Measurements from ENCODE around the gene SFXN5. TPM values are rescaled to one million over a fixed set of nuclear protein-coding genes. Genes with fewer than 3 reads are reported as not detected.

Gene SFXN5
- total RNA-seq, 1 experiment from 2014 or later, result 5.1 TPM

DNA sequence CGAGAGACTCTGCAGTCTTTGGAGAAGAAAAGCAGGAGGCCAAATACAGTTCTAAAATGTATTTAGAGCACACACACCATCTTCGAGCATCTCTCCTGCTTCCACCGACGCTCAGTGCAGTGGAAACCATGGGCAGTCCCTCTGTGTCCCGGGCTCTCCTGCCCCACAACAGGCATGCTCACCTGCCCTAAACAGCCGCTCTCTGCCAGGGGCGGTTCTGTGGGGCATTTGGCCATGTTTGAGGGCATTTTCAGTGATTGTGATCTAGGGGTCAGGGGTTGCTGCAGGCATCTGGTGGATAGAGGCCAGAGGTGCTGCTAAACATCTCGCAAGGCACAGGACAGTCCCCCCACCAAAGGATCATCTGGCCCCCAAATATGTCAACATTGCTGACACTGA, 98.4 kb downstream of the SFXN5 start:
- Histone ChIP-seq H3K4me2 (ENCODE audit: low read depth, low read length, poor library complexity, severe bottlenecking) (no peak overlapping the region), H3K9me2 (replicated peaks; ENCODE audit: insufficient read depth, low read length) (no peaks in the 10 kb centered on the region), H3K27me3 (ENCODE audit: low read length) (peaks cover 3% of the 10 kb centered on the region; the same call in 1 of the 2 replicates), H3K9me3 (ENCODE audit: low read length) (no peaks in the 10 kb centered on the region), H2AFZ (ENCODE audit: low read length) (no peak overlapping the region), H3K27ac (ENCODE audit: low read length) (no peak overlapping the region), H3K9ac (ENCODE audit: low read length) (no peak overlapping the region), H4K20me1 (ENCODE audit: insufficient read depth, low read depth, low read length) (no peaks in the 10 kb centered on the region), H3K36me3 (ENCODE audit: insufficient read depth, low read length) (no peaks in the 10 kb centered on the region), H3K4me3 (ENCODE audit: low read length) (no peak overlapping the region), H3K79me2 (ENCODE audit: low read length) (no peaks in the 10 kb centered on the region), H3K4me1 (ENCODE audit: low read length) (no peaks in the 10 kb centered on the region)
- DNase-seq, result no peak

DNA sequence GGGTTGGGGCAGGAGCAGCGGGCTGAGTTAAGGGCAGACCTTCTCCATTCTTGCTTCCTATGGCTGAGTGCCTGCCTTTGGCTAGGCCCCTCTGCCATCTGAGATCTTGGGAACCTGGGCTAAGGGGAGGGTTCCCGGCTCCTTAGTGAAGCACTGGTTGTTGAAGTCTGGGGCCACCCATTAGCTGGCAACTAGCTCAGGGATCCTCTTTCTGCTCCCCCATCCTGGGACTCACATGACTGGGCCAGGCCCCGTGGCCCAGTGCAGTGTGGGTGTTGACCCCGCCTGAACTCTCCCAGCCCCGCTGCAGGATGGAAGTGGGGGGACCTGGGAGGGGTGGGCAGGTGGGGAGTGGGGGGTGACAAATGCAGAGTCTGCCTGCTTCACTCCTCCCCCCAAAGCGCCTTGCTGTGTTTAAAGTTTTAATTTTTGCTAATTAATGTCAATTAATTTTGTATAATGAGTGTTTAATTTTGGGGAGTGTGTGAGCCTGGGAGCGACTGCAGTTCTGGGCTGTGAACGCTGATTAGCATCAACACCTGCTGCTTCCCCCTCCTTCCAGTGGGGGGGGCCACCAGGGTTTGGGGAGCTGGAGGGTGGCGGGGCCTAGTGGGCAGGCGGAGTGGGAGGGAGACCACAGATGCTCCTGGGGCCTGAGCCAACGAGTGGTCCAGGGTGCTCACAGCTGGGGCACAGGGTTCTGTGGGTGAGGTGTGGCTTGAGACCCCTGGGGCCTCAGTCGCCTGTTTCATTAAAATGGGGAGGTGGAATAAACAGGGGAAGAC, 99.0 kb downstream of the SFXN5 start:
- no peak for DNase-seq
- Histone ChIP-seq H3K4me1 (ENCODE audit: low read length) (no peaks in the 10 kb centered on the region), H3K9ac (ENCODE audit: low read length) (no peak overlapping the region), H2AFZ (ENCODE audit: low read length) (no peak overlapping the region), H3K9me2 (replicated peaks; ENCODE audit: insufficient read depth, low read length) (no peaks in the 10 kb centered on the region), H3K4me2 (ENCODE audit: low read depth, low read length, poor library complexity, severe bottlenecking) (no peak overlapping the region), H3K9me3 (ENCODE audit: low read length) (no peaks in the 10 kb centered on the region), H3K27me3 (ENCODE audit: low read length) (peaks cover 3% of the 10 kb centered on the region; the same call in 1 of the 2 replicates), H3K27ac (ENCODE audit: low read length) (no peak overlapping the region), H4K20me1 (ENCODE audit: insufficient read depth, low read depth, low read length) (no peaks in the 10 kb centered on the region), H3K36me3 (ENCODE audit: insufficient read depth, low read length) (no peaks in the 10 kb centered on the region), H3K4me3 (ENCODE audit: low read length) (no peak overlapping the region), H3K79me2 (ENCODE audit: low read length) (no peaks in the 10 kb centered on the region)

DNA sequence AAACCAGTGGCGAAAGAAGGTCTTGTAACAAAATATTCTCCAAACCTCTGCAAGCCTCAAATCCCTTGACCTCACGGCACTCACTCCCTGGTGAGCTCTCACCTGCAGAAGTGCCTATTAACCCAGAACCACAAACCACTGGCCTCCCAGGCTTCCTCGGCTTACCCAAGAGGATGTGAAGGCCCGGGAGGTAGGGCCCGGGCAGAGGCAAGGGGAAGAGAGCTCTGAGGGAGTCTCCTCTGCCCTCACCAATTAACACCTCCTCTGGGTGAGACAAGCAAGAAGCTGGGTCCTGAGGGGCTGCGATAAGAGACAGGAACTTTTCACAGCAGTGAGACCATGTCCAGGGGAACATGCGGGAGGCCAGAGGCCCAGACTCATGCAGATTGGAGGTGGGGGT, 100.5 kb downstream of the SFXN5 start:
- no peak for DNase-seq
- no peaks in the 10 kb centered on the region for H3K9me3 ChIP-seq (ENCODE audit: low read length)
- no peaks in the 10 kb centered on the region for H4K20me1 ChIP-seq (ENCODE audit: insufficient read depth, low read depth, low read length)
- no peaks in the 10 kb centered on the region for H3K9me2 ChIP-seq (replicated peaks; ENCODE audit: insufficient read depth, low read length)
- no peaks in the 10 kb centered on the region for H3K79me2 ChIP-seq (ENCODE audit: low read length)
- no peak overlapping the region for H2AFZ ChIP-seq (ENCODE audit: low read length)
- H3K9ac ChIP-seq (ENCODE audit: low read length), result no peak overlapping the region
- no peaks in the 10 kb centered on the region for H3K36me3 ChIP-seq (ENCODE audit: insufficient read depth, low read length)
- no peak overlapping the region for H3K4me2 ChIP-seq (ENCODE audit: low read depth, low read length, poor library complexity, severe bottlenecking)
- H3K27me3 ChIP-seq (ENCODE audit: low read length), result peaks cover 3% of the 10 kb centered on the region; the same call in 1 of the 2 replicates
- H3K4me3 ChIP-seq (ENCODE audit: low read length), result no peak overlapping the region
- H3K27ac ChIP-seq (ENCODE audit: low read length), result no peak overlapping the region
- H3K4me1 ChIP-seq (ENCODE audit: low read length), result no peaks in the 10 kb centered on the region

DNA sequence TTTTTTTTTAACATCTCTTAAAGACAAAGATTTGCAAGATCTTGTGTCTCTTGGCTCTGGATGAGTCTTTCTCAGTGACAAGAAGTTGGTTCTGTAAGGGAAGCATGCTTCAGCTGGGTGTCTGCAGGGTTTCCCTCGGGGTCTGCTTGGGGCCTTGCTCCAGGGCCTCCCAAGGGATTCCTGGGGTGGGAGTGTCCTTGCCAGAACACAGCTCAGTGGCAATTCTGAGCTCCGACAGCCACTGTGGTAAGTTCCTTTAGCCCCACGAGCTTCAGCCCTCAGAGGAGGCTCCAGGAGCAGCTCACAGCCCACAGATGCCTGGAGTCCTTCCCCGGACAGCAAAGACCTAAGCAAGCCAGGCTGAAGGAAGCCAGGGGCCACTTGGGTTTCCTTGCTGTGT, 101.8 kb downstream of the SFXN5 start:
- Histone ChIP-seq H4K20me1 (ENCODE audit: insufficient read depth, low read depth, low read length) (no peaks in the 10 kb centered on the region), H2AFZ (ENCODE audit: low read length) (no peak overlapping the region), H3K27ac (ENCODE audit: low read length) (no peak overlapping the region), H3K79me2 (ENCODE audit: low read length) (no peaks in the 10 kb centered on the region), H3K4me2 (ENCODE audit: low read depth, low read length, poor library complexity, severe bottlenecking) (no peak overlapping the region), H3K4me1 (ENCODE audit: low read length) (no peaks in the 10 kb centered on the region), H3K9me2 (replicated peaks; ENCODE audit: insufficient read depth, low read length) (no peaks in the 10 kb centered on the region), H3K9ac (ENCODE audit: low read length) (no peak overlapping the region), H3K36me3 (ENCODE audit: insufficient read depth, low read length) (no peaks in the 10 kb centered on the region), H3K4me3 (ENCODE audit: low read length) (no peak overlapping the region), H3K27me3 (ENCODE audit: low read length) (no peaks in the 10 kb centered on the region), H3K9me3 (ENCODE audit: low read length) (no peaks in the 10 kb centered on the region)
- DNase-seq, result no peak

DNA sequence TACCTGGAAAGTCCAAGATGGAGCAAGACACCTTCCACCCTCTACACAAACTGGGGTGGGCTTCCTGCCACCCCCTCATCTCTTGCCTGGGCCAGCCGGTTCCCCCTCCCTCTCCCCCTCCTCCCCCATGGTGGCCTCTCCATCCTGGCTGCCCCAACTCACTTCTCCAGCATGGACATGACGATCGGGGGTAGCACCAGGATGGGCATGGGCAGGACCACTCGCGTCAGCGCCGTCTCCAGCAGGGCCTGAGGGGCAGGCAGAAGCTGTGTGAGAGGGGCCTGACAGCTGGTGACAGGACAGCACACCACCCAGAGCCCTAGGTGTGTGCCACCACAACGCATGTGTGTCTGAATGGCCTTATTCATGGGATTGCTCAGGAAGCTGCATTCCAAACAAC, 103.2 kb downstream of the SFXN5 start:
- H3K27me3 ChIP-seq (ENCODE audit: low read length), result no peaks in the 10 kb centered on the region
- no peak overlapping the region for H3K9ac ChIP-seq (ENCODE audit: low read length)
- no peaks in the 10 kb centered on the region for H3K36me3 ChIP-seq (ENCODE audit: insufficient read depth, low read length)
- no peak overlapping the region for H3K4me3 ChIP-seq (ENCODE audit: low read length)
- no peak overlapping the region for H3K4me2 ChIP-seq (ENCODE audit: low read depth, low read length, poor library complexity, severe bottlenecking)
- no peak for DNase-seq
- no peaks in the 10 kb centered on the region for H3K9me3 ChIP-seq (ENCODE audit: low read length)
- H2AFZ ChIP-seq (ENCODE audit: low read length), result no peak overlapping the region
- H3K4me1 ChIP-seq (ENCODE audit: low read length), result no peaks in the 10 kb centered on the region
- no peaks in the 10 kb centered on the region for H3K79me2 ChIP-seq (ENCODE audit: low read length)
- H3K9me2 ChIP-seq (replicated peaks; ENCODE audit: insufficient read depth, low read length), result no peaks in the 10 kb centered on the region
- no peaks in the 10 kb centered on the region for H4K20me1 ChIP-seq (ENCODE audit: insufficient read depth, low read depth, low read length)
- H3K27ac ChIP-seq (ENCODE audit: low read length), result no peak overlapping the region

DNA sequence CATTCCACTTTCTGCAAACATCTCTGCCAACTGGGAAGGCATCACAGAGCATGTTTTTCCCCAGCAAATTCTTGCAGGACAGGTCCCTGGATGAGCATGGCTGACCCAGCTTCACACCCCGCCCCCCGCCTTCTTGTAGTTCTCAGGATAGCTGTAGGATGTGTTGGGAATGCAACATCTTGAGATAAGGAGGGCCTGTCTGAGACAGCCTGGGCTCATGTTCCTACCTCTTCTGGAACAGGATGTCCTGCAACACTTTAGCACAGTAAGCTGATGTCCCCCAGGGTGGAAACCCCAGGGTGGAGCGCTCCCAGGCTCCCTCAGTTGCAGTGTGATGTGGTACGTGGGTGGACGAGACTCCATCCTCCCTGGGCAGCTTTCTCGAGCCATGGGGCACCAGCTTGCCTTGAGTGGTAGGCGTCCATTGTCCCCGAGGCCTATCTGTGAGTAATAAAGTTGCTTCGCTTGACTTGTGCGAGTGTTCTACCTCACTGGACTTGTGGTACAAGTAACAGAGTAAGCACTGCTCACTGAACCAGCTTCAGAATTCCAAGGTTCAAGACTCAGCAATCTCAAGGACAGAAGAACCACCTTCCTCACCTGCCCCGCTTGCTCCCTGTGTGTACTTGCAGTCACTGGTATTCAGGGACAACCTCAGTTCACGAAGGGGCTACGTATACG, 105.6 kb downstream of the SFXN5 start:
- H3K4me1 ChIP-seq (ENCODE audit: low read length), result no peaks in the 10 kb centered on the region
- H3K27ac ChIP-seq (ENCODE audit: low read length), result no peak overlapping the region
- H3K9me2 ChIP-seq (replicated peaks; ENCODE audit: insufficient read depth, low read length), result no peaks in the 10 kb centered on the region
- no peaks in the 10 kb centered on the region for H3K9me3 ChIP-seq (ENCODE audit: low read length)
- no peaks in the 10 kb centered on the region for H3K27me3 ChIP-seq (ENCODE audit: low read length)
- no peak overlapping the region for H3K4me2 ChIP-seq (ENCODE audit: low read depth, low read length, poor library complexity, severe bottlenecking)
- no peaks in the 10 kb centered on the region for H3K36me3 ChIP-seq (ENCODE audit: insufficient read depth, low read length)
- no peak overlapping the region for H3K9ac ChIP-seq (ENCODE audit: low read length)
- H2AFZ ChIP-seq (ENCODE audit: low read length), result no peak overlapping the region
- DNase-seq, result no peak
- no peaks in the 10 kb centered on the region for H3K79me2 ChIP-seq (ENCODE audit: low read length)
- no peaks in the 10 kb centered on the region for H4K20me1 ChIP-seq (ENCODE audit: insufficient read depth, low read depth, low read length)
- no peak overlapping the region for H3K4me3 ChIP-seq (ENCODE audit: low read length)

DNA sequence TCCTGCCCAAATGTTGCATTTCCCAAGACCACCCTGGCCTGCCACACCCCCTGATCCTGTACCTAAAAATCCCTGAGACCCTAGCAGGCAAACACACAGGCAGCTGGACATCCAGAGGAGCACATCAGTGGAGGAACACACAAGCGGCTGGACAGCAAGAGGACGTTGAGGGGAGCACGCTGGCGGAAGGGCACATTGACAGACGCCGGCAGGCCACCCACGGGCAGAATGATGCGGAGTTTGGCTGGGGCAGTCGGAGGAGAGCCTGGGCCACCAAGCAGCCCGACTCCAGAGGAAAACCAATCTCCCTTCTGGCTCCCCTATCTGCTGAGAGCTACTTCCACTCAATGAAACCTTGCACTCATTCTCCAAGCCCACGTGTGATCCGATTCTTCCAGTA, 106.5 kb downstream of the SFXN5 start:
- H3K27me3 ChIP-seq (ENCODE audit: low read length), result no peaks in the 10 kb centered on the region
- H4K20me1 ChIP-seq (ENCODE audit: insufficient read depth, low read depth, low read length), result no peaks in the 10 kb centered on the region; the same call in 1 of the 2 replicates
- no peak for DNase-seq
- no peak overlapping the region for H3K4me3 ChIP-seq (ENCODE audit: low read length)
- H3K4me2 ChIP-seq (ENCODE audit: low read depth, low read length, poor library complexity, severe bottlenecking), result no peak overlapping the region
- no peak overlapping the region for H3K9ac ChIP-seq (ENCODE audit: low read length)
- H3K9me2 ChIP-seq (replicated peaks; ENCODE audit: insufficient read depth, low read length), result no peaks in the 10 kb centered on the region
- no peaks in the 10 kb centered on the region for H3K36me3 ChIP-seq (ENCODE audit: insufficient read depth, low read length)
- H3K4me1 ChIP-seq (ENCODE audit: low read length), result no peaks in the 10 kb centered on the region
- no peaks in the 10 kb centered on the region for H3K79me2 ChIP-seq (ENCODE audit: low read length)
- no peak overlapping the region for H3K27ac ChIP-seq (ENCODE audit: low read length)
- no peaks in the 10 kb centered on the region for H3K9me3 ChIP-seq (ENCODE audit: low read length)
- no peak overlapping the region for H2AFZ ChIP-seq (ENCODE audit: low read length)

DNA sequence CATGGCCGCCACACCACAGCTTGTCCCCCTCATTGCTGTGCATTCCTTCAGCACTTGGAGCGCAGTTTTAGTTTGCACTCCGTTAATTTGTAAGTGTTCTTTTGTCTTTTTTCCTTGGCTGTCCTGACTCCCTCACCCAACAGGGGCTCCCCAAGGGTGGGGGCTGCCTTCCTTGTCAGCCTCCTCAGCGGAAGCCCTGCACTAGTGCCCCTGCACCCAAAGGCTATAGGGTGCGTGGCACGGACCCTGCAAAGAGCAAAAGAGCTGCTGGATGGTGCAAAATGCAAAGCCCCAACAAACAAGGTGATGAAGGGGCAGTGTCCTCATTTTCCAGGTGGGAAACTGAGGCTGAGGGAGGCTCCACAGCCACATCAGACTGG, 107.4 kb downstream of the SFXN5 start:
- Histone ChIP-seq H3K36me3 (ENCODE audit: insufficient read depth, low read length) (no peaks in the 10 kb centered on the region), H3K27me3 (ENCODE audit: low read length) (no peaks in the 10 kb centered on the region), H3K27ac (ENCODE audit: low read length) (no peak overlapping the region), H3K9ac (ENCODE audit: low read length) (no peak overlapping the region), H2AFZ (ENCODE audit: low read length) (no peak overlapping the region), H3K4me1 (ENCODE audit: low read length) (no peaks in the 10 kb centered on the region), H3K4me3 (ENCODE audit: low read length) (no peak overlapping the region), H3K9me2 (replicated peaks; ENCODE audit: insufficient read depth, low read length) (no peaks in the 10 kb centered on the region), H3K9me3 (ENCODE audit: low read length) (no peaks in the 10 kb centered on the region), H4K20me1 (ENCODE audit: insufficient read depth, low read depth, low read length) (no peaks in the 10 kb centered on the region; the same call in 1 of the 2 replicates), H3K79me2 (ENCODE audit: low read length) (no peaks in the 10 kb centered on the region), H3K4me2 (ENCODE audit: low read depth, low read length, poor library complexity, severe bottlenecking) (no peak overlapping the region)
- no peak for DNase-seq

Measured in Karpas-422 (cell line).